Small intestine (tissue), 7 donors: ENCODE measurements around the gene MINDY4. TPM values are rescaled to one million over a fixed set of nuclear protein-coding genes. Genes with fewer than 3 reads are reported as not detected.
"Not testable (repeated sequence)": the region's sequence is repeated elsewhere in the genome, so short reads cannot be mapped to it uniquely, and the experiment has no call there.

Source experiments
- DNase-seq, 2 donors: peaks; one replicate each; pipeline versions ENCODE4 v3.0.0 to v3.0.0-alpha.2; 2013
- FAIRE-seq: peaks from 2 replicates; lab custom pipeline; 2012; peaks lifted over from hg19 to GRCh38; lab: Jason Lieb, UNC
- H3K27ac ChIP-seq, 3 donors: one replicate each; pipeline ENCODE4 v1.5.1; 2013; ENCODE audit warnings: low read length in 2 of 3, mild to moderate bottlenecking in 2 of 3, control low read depth in 1 of 3, inconsistent platforms in 1 of 3, low read depth in 1 of 3, moderate library complexity in 1 of 3
- H3K27me3 ChIP-seq, 3 donors: one replicate each; pipeline ENCODE4 v1.6.1; 2013; ENCODE audit warnings: low read length in 3 of 3, inconsistent platforms in 1 of 3; ENCODE audit not compliant: control insufficient read depth in 3 of 3, insufficient read depth in 3 of 3
- H3K36me3 ChIP-seq, 3 donors: one replicate each; pipeline ENCODE4 v1.6.1; 2013; ENCODE audit warnings: low read length in 3 of 3, inconsistent platforms in 1 of 3, low read depth in 1 of 3, mild to moderate bottlenecking in 1 of 3, moderate library complexity in 1 of 3; ENCODE audit not compliant: control insufficient read depth in 3 of 3, insufficient read depth in 2 of 3
- H3K4me1 ChIP-seq, 3 donors: one replicate each; pipeline ENCODE4 v1.6.1; 2013; ENCODE audit warnings: low read length in 2 of 3, inconsistent platforms in 1 of 3, low read depth in 1 of 3, mild to moderate bottlenecking in 1 of 3, moderate library complexity in 1 of 3; ENCODE audit not compliant: control insufficient read depth in 3 of 3, insufficient read depth in 2 of 3
- H3K4me3 ChIP-seq, 3 donors: one replicate each; pipeline ENCODE4 v1.5.1; 2013; ENCODE audit warnings: low read length in 3 of 3, control low read depth in 1 of 3, inconsistent platforms in 1 of 3, low read depth in 1 of 3, mild to moderate bottlenecking in 1 of 3, moderate library complexity in 1 of 3
- H3K9me3 ChIP-seq, 2 donors: one replicate each; pipeline ENCODE4 v1.6.1; 2013; ENCODE audit warnings: low read depth in 1 of 2, low read length in 1 of 2; ENCODE audit not compliant: control insufficient read depth in 2 of 2, insufficient read depth in 1 of 2
- WGBS, 3 donors: extraction: QIAGEN DNeasy Blood & Tissue Kit; methylation state at CpG; one replicate each; pipeline ENCODE4 v1.1.7; 2013; 5-methylcytosine and 5-hydroxymethylcytosine counted together
- polyA plus RNA-seq, 4 donors: library from polyadenylated mRNA; stranded (reverse) in 3 of 4; unstranded in 1 of 4; fragments of 200-250 nt in 3 of 4; fragments of 120-200 nt in 1 of 4; gene quantifications; one replicate each; pipeline versions ENCODE4 v1.2.1 to v1.2.3, GENCODE V29; 2013
- donor health status: healthy with polysubstance abuse.
- donor health status: control.
- donor health status: control.
- donor health status: Bipolar disorder and iron deficiency.
- donor health status: healthy.

MINDY4 gene
- polyA plus RNA-seq, 4 donors, result 0.22 to 6.5 (median 1.9) TPM

DNA sequence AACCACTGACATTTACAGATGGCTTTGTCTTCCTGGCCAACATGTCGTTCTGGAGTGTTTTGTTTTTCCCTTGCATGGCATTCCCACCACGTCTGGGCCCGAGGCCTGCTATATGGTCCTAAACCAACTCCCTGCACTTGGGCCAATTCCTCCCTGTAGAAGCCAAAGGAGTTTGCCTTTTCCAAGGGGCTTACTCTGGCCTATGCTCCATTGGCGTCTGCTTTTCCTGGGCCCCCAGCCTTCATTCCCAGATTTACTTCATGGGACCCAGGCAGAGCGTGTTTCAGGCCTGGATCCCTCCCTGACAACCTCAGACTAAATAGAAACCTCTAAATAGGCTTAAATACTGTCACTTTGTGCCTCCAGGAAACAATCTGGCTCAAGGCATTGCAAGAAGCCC is 60.7 kb downstream of the MINDY4 start:
- 88 to 94% (median 93%) methylated on average over 5 of the region's 5 CpGs for WGBS, 3 donors
- H3K4me3 ChIP-seq, result no peak overlapping the region
- H3K27ac ChIP-seq, result no peak overlapping the region
- H3K27me3 ChIP-seq, result no peaks in the 10 kb centered on the region
- peaks cover 0 to 33% of the 10 kb centered on the region in 2 donors for H3K9me3 ChIP-seq
- no peaks in the 10 kb centered on the region for H3K4me1 ChIP-seq
- peaks cover 0 to 44% (median 0%) of the 10 kb centered on the region in 3 donors for H3K36me3 ChIP-seq
- DNase-seq, result no peak
- no peak for FAIRE-seq

DNA sequence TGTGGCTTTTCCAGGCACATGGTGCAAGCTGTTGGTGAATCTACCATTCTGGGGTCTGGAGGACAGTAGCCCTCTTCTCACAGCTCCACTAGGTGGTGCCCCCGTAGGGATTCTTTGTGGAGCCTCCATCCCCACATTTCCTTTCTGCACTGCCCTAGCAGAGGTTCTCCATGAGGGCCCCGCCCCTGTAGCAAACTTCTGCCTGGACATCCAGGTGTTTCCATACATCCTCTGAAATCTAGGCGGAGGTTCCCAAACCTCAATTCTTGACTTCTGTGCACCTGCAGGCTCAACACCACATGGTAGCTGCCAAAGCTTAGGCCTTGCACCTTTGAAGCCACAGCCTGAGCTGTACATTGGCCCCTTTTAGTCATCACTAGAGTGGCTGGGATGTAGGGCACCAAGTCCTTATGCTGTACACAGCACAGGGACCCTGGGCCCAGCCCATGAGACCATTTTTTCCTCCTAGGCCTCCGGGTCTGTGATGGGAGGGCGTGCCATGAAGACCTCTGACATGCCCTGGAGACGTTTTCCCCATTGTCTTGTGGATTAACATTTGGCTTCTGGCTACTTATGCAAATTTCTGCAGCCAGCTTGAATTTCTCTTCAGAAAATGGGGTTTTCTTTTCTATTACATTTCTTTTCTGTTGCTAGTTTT is 62.9 kb downstream of the MINDY4 start:
- Histone ChIP-seq H3K36me3 (peaks cover 0 to 52% (median 0%) of the 10 kb centered on the region in 3 donors), H3K9me3 (peaks cover 0 to 33% of the 10 kb centered on the region in 2 donors)
- WGBS, 3 donors, result 87 to 90% (median 87%) methylated on average over 6 of the region's 6 CpGs
- not testable (repeated sequence) for FAIRE-seq, DNase-seq, H3K4me3 ChIP-seq, H3K27me3 ChIP-seq, H3K4me1 ChIP-seq, H3K27ac ChIP-seq

DNA sequence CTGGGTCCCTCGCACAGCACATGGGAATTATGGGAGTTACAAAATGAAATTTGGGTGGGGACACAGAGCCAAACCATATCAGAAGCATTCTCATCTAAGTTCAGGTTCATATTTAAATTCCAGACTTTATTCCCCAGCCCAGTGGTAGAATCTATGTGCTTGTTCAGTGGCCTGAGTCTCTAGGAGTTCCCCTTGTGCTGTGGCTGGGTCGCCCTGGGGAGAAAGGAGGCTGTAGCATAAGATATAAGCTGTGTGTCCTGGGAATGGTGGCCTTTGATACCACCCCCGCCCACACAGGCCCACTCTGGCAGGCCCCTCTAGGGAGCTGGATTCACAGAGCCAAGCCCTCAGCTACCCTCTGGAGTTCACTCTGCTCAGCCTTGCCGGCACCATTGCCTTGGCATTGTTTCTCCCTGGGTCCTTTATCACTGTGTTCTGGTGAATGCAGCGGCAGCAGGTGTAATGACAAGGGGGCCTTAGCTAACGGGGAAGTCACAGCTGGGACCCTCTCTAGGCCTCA is 64.2 kb downstream of the MINDY4 start:
- no peaks in the 10 kb centered on the region for H3K27me3 ChIP-seq
- DNase-seq, result no peak
- H3K9me3 ChIP-seq, result peaks cover 0 to 24% of the 10 kb centered on the region in 2 donors
- H3K27ac ChIP-seq, result no peak overlapping the region
- FAIRE-seq, result no peak
- H3K4me1 ChIP-seq, result no peaks in the 10 kb centered on the region
- 93 to 96% (median 93%) methylated on average over 6 of the region's 6 CpGs for WGBS, 3 donors
- H3K36me3 ChIP-seq, result peaks cover 0 to 56% (median 3%) of the 10 kb centered on the region in 3 donors
- no peak overlapping the region for H3K4me3 ChIP-seq

DNA sequence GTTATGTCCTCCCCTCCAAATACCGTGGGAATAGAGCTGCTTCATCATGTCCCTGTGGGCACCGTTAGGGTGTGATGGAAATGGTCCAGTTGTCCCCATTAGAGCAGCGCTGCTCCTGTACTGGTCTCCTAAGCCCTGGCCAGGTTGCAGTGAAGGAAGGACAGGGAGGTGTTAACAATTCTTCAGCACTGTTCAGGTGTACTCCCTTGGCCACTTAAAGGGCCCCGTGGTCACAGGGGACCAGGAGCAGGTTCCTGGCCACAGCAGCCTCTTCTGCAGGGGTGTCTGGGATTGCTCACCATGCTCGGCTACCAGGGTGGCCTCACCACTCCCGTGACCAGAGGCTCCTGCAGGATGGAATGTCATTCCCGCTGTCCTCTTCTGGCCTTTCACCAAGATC is 65.8 kb downstream of the MINDY4 start:
- H3K4me3 ChIP-seq, result no peak overlapping the region
- FAIRE-seq, result no peak
- peaks cover 0 to 57% (median 3%) of the 10 kb centered on the region in 3 donors for H3K36me3 ChIP-seq
- no peak for DNase-seq
- no peaks in the 10 kb centered on the region for H3K27me3 ChIP-seq
- no peak overlapping the region for H3K27ac ChIP-seq
- 85 to 88% (median 86%) methylated on average over 7 of the region's 7 CpGs for WGBS, 3 donors
- peaks cover 0 to 15% of the 10 kb centered on the region in 2 donors for H3K9me3 ChIP-seq
- H3K4me1 ChIP-seq, result no peaks in the 10 kb centered on the region

DNA sequence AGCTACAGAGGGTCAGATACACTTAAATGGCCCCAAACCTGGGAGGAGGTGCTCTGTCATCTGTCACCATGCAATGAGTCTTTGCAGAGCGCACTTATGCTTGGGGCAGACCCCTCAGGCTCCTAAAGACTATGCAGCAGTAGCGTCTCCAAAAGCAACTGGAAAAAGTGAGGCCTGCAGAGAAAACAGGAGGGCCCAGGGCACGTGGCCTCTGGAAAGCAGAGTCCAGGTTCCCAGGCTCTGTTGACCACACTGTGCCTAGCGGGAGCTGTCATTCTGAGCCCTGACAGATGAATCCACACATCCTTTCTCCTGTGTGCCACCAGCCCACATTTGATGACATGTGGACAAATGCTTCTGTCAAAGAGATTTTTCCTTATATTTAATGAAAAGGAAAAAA is 66.4 kb downstream of the MINDY4 start:
- H3K4me3 ChIP-seq, result no peak overlapping the region
- H3K9me3 ChIP-seq, result peaks cover 0 to 13% of the 10 kb centered on the region in 2 donors
- no peaks in the 10 kb centered on the region for H3K4me1 ChIP-seq
- FAIRE-seq, result no peak
- H3K36me3 ChIP-seq, result peaks cover 0 to 61% (median 3%) of the 10 kb centered on the region in 3 donors
- no peak overlapping the region for H3K27ac ChIP-seq
- H3K27me3 ChIP-seq, result no peaks in the 10 kb centered on the region
- WGBS, 3 donors, result 89 to 94% (median 93%) methylated on average over 4 of the region's 4 CpGs
- no peak for DNase-seq

DNA sequence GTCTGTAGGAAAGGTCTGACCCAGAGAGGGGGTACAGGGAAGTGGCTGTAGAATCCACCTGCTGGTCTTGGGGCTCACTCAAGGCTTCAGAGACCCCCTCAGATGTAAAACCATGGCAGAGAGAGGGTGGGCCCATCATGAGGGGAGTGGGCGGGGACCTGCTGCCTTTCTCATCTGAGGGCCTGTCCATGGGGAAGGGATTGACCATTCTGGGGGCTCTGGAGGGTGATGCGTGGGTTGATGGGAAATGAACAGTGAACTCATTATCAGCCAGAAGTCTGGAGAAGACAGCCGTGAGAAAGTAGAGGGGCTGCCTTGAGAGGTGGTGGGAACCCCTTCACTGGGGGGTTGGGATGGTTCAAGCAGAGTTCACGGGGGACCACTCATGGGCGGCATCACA is 66.8 kb downstream of the MINDY4 start:
- Histone ChIP-seq H3K4me1 (no peaks in the 10 kb centered on the region), H3K27me3 (no peaks in the 10 kb centered on the region), H3K9me3 (peaks cover 0 to 12% of the 10 kb centered on the region in 2 donors), H3K27ac (no peak overlapping the region), H3K36me3 (peaks cover 0 to 65% (median 3%) of the 10 kb centered on the region in 3 donors), H3K4me3 (no peak overlapping the region)
- 94 to 97% (median 95%) methylated on average over 5 of the region's 5 CpGs for WGBS, 3 donors
- no peak for DNase-seq
- FAIRE-seq, result no peak

DNA sequence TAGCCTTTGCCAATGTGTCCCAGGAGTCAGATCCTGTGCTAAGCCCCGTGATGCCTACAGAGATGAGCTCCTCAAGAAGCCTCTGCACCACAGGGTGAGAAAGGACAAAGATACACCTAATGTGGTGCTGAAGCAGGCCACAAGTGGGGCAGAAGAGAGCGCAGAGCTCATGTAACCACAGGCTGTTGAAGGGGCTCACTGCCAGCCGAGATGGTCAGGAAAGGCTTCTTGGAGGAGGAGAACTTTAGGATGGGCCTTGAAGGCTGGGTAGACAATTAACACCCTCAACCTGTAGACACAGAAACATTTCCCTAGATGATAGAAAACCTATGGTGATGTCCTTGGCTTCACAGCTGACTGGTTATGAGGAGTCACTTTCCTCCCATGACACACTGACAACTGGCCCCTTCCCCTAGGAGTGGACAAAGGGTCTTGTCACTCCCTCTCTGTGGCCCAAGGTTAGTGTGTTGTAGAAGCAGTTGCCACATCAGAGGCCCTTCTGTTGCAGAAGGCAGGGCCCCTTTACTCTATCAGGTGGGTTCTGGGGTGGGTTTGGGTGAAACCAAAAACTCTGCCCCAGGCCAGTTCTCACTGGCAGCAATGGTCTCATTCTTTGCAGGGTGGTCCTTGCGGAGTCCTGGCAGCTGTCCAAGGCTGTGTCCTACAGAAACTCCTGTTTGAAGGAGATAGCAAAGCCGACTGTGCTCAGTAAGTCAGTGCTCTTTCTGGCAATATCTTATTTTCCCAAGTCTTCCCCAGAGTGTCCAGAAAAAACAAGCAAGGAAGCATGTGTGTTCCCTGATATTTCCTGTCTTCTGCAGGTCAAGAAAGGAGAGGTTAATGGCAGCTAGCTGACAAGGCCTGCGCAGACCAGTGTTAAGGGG is 69.2 kb downstream of the MINDY4 start:
- FAIRE-seq (no peak), DNase-seq (no peak)
- Histone ChIP-seq H3K4me1 (no peaks in the 10 kb centered on the region), H3K4me3 (no peak overlapping the region), H3K36me3 (peaks cover 0 to 69% (median 3%) of the 10 kb centered on the region in 3 donors), H3K27ac (no peak overlapping the region), H3K27me3 (no peaks in the 10 kb centered on the region), H3K9me3 (no peaks in the 10 kb centered on the region)
- WGBS, 3 donors, result 84 to 94% (median 91%) methylated on average over 6 of the region's 6 CpGs

DNA sequence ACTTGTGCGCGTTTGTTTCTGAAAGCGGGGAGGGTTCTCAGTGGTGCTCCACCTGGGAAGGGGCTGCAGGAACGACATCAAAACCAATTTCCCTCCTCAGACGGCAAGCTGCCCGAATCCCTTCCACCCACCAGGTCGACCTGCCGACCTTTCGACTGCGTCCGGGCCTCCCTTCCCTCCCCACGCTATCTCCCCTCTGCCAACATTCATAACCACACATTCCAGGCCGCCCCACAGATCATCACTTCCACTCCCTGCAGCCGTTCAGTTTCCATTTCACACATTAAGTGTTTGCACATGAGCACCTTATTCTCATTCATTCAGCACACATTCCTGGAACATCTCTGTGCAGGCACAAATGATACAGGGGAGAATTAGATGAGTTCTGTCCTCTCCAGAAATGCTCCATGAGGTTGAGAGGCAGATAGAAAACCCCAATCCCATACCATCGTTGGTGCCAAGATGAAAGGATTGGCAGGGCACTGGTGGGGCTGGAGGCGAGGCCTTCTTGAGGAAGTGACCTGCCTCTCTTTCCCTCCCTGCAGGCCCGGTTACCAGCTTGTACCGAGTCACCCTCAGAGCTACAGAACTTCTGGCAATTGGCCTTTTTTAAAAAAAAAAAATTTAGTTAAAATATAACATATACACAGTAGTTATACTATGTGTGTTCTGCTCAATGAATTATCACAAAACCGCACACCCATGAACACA is 70.0 kb downstream of the MINDY4 start:
- H3K27me3 ChIP-seq, result no peaks in the 10 kb centered on the region
- no peak overlapping the region for H3K4me3 ChIP-seq
- H3K4me1 ChIP-seq, result peaks cover 0 to 5% (median 4%) of the 10 kb centered on the region in 3 donors
- DNase-seq (no peak), FAIRE-seq (no peak)
- no peak overlapping the region for H3K27ac ChIP-seq
- no peaks in the 10 kb centered on the region for H3K9me3 ChIP-seq
- peaks cover 0 to 71% (median 3%) of the 10 kb centered on the region in 3 donors for H3K36me3 ChIP-seq
- WGBS, 3 donors, result 85 to 89% (median 86%) methylated on average over 19 of the region's 19 CpGs
